Mesendoderm (in vitro differentiated cells): ENCODE results near the gene IGF2.

Experiments
- DNase-seq: peaks from one replicate; pipeline ENCODE4 v3.0.0; 2013
- H2AK5ac ChIP-seq: 2 replicates; pipeline ENCODE4 v1.6.1; 2013; ENCODE audit warnings: low read length, inconsistent platforms
- H2BK120ac ChIP-seq: 2 replicates; pipeline ENCODE4 v1.6.1; 2013; ENCODE audit warnings: low read depth, mild to moderate bottlenecking, low read length, moderate library complexity, mixed read lengths
- H2BK15ac ChIP-seq: replicated peaks from 2 replicates; pipeline ENCODE4 v1.6.1; 2013; ENCODE audit warnings: low read depth, mild to moderate bottlenecking, moderate library complexity
- H2BK5ac ChIP-seq: 2 replicates; pipeline ENCODE4 v1.6.1; 2013; ENCODE audit warnings: low read length, inconsistent platforms
- H3K18ac ChIP-seq: 2 replicates; pipeline ENCODE4 v1.6.1; 2013; ENCODE audit warnings: mild to moderate bottlenecking, low read length, mixed read lengths
- H3K23ac ChIP-seq: one replicate; pipeline ENCODE4 v1.6.1; 2013; ENCODE audit warnings: low read length
- H3K27ac ChIP-seq: 2 replicates; pipeline ENCODE4 v1.5.1; 2013; ENCODE audit warnings: low read depth, mild to moderate bottlenecking, inconsistent platforms, low read length, moderate library complexity
- H3K27me3 ChIP-seq: 2 replicates; pipeline ENCODE4 v1.6.1; 2013; ENCODE audit warnings: low read length, control low read depth, mild to moderate bottlenecking, inconsistent platforms; ENCODE audit not compliant: insufficient read depth, poor library complexity
- H3K36me3 ChIP-seq: 2 replicates; pipeline ENCODE4 v1.6.1; 2013; ENCODE audit warnings: low read length, inconsistent platforms; ENCODE audit not compliant: control insufficient read depth, insufficient read depth
- H3K4ac ChIP-seq: one replicate; pipeline ENCODE4 v1.6.1; 2013; ENCODE audit warnings: low read depth, mild to moderate bottlenecking, low read length, moderate library complexity
- H3K4me1 ChIP-seq: 2 replicates; pipeline ENCODE4 v1.6.1; 2013; ENCODE audit warnings: low read depth, low read length, inconsistent platforms; ENCODE audit not compliant: control insufficient read depth
- H3K4me2 ChIP-seq: 2 replicates; pipeline ENCODE4 v1.6.1; 2013; ENCODE audit warnings: low read length
- H3K4me3 ChIP-seq: 2 replicates; pipeline ENCODE4 v1.5.1; 2013; ENCODE audit warnings: mild to moderate bottlenecking, low read length
- H3K56ac ChIP-seq: one replicate; pipeline ENCODE4 v1.6.1; 2013; ENCODE audit warnings: low read length
- H3K79me1 ChIP-seq: 2 replicates; pipeline ENCODE4 v1.6.1; 2013; ENCODE audit warnings: low read length, inconsistent platforms
- H3K79me2 ChIP-seq: 2 replicates; pipeline ENCODE4 v1.6.1; 2013; ENCODE audit warnings: mild to moderate bottlenecking, low read length; ENCODE audit not compliant: control insufficient read depth, insufficient read depth
- H3K9ac ChIP-seq: 2 replicates; pipeline ENCODE4 v1.6.1; 2013; ENCODE audit warnings: low read length, inconsistent platforms
- H4K5ac ChIP-seq: one replicate; pipeline ENCODE4 v1.6.1; 2013; ENCODE audit warnings: low read length
- H4K8ac ChIP-seq: one replicate; pipeline ENCODE4 v1.6.1; 2013; ENCODE audit warnings: low read depth, mild to moderate bottlenecking, control low read depth, low read length, moderate library complexity
- WGBS: extraction: QIAGEN DNeasy Blood & Tissue Kit; methylation state at CpG from one replicate; pipeline ENCODE4 v1.1.7; 2013; ENCODE audit warnings: low lambda C conversion rate, missing lambda C conversion rate; ENCODE audit not compliant: insufficient coverage; ENCODE audit errors: extremely low coverage; 5-methylcytosine and 5-hydroxymethylcytosine counted together

The IGF2 gene

DNA sequence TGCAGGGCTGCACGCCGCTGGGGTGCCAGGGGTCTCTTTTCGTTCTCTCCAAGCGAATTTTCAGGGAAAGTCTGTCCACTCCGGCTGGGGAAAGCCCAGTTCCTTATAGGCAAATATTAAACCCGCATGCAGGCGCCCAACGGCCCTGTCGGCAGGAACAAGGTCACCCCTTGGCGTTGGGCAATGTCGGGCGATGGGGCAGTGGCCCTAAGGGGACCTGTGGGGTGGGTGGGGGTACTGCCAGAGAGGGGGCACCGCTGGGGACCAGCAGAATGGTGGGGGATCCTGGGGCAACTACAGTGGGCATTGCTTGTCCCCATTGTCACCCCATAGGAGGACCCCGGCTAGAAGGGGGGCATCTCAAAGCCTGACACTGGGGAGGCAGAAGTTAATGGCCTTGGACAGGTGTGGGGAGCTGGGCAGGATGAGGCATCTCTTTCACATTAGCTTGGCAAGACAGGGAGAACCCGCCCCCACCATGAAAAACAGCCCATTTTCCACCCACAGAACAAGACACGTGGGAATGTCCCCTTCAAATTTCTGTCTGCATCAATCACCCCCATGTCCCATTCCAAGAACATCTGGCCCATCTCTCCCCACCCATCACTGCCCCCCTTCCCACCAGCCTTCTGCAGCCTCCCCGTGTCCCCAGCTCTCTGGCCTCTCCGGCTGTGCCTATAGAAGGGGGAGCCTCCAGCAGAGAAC is 5.5 kb upstream of the IGF2 start:
- no peaks in the 10 kb centered on the region for H3K36me3 ChIP-seq

DNA sequence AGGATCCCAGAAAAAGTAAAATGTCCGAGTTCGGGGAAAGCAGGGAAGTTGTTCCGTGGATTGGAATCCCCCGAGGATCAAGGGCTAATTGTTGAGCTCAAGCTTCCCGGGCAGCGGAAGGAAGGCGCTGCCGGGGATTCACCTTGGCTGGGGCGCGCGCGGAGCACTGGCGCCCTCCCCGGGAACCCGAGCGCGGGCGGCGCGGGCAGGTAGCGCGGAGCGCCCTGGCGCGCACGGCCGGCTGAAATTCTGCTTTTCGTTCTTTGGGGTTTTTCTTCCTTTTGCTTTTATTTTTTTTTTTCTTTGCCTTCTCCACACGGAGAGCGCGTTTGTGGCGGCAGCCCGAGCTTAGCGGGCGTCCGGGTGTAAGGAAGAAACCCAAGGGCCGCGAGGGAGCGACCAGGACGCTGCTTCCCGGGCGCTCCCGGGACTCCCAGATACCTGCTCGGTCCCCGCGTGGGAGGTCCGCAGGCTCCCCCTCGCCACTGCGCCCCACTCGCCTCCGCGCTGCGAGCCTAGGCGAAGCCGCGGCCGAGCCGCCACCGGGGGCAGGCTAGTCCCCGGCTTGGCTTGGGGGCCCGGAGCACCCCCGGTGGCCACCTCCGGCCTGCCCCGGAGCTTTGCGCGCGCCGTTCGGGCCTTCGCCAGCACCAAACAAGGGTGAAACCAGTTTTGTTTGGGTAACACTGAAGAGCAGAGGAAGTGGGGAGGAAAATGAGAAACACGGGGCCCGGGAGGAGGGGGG is 4.8 kb upstream of the IGF2 start:
- Histone ChIP-seq H2BK120ac (no peak overlapping the region), H2BK15ac (no peak overlapping the region), H3K23ac (no peak overlapping the region), H3K4me1 (no peaks in the 10 kb centered on the region), H3K9ac (no peak overlapping the region), H3K79me2 (no peaks in the 10 kb centered on the region), H2BK5ac (no peak overlapping the region), H3K27ac (no peak overlapping the region), H4K8ac (no peak overlapping the region), H3K36me3 (no peaks in the 10 kb centered on the region), H3K4me3 (no peak overlapping the region), H3K4me2 (no peak overlapping the region), H3K27me3 (peaks cover 90% of the 10 kb centered on the region), H3K79me1 (no peaks in the 10 kb centered on the region), H3K18ac (no peak overlapping the region), H2AK5ac (no peak overlapping the region), H4K5ac (no peak overlapping the region), H3K4ac (no peak overlapping the region), H3K56ac (no peak overlapping the region)
- DNase-seq: no peak
- WGBS: no CpG with 5 or more reads among the region's 72 CpGs

More for the DNA sequence above, 5.5 kb upstream of the IGF2 start:
- Histone ChIP-seq H3K18ac (no peak overlapping the region), H3K27me3 (peaks cover 87% of the 10 kb centered on the region), H3K9ac (no peak overlapping the region), H3K4me2 (no peak overlapping the region), H3K79me1 (no peaks in the 10 kb centered on the region), H3K56ac (no peak overlapping the region), H2AK5ac (no peak overlapping the region), H3K27ac (no peak overlapping the region), H2BK120ac (no peak overlapping the region), H3K23ac (no peak overlapping the region), H3K79me2 (no peaks in the 10 kb centered on the region), H3K4me3 (no peak overlapping the region), H4K8ac (no peak overlapping the region), H2BK15ac (no peak overlapping the region), H4K5ac (no peak overlapping the region), H2BK5ac (no peak overlapping the region), H3K4me1 (no peaks in the 10 kb centered on the region), H3K4ac (no peak overlapping the region)
- WGBS: no CpG with 5 or more reads among the region's 18 CpGs
- DNase-seq: no peak

DNA sequence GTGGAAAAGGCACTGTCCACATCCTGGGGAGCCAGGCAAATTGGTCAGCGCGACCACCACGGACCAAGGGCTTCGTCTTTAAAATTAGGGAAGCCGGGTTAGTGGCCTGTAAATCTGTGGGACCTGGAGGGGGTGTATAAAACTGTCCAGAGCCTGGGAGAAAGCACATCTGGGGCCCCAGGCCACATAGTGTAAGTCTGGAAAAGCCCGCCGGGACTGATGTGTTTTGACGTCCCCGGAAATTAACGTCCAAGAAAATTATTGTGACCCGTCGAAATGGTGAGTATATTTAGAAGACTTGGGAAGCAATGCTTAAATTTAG is 4.2 kb upstream of the IGF2 start:
- Histone ChIP-seq H3K23ac (no peak overlapping the region), H3K18ac (no peak overlapping the region), H3K27me3 (peaks cover 91% of the 10 kb centered on the region), H2AK5ac (no peak overlapping the region), H2BK15ac (no peak overlapping the region), H3K79me2 (no peaks in the 10 kb centered on the region), H2BK120ac (no peak overlapping the region), H3K56ac (no peak overlapping the region), H3K4ac (no peak overlapping the region), H3K4me3 (no peak overlapping the region), H4K5ac (no peak overlapping the region), H3K4me2 (no peak overlapping the region), H3K9ac (no peak overlapping the region), H2BK5ac (no peak overlapping the region), H3K36me3 (no peaks in the 10 kb centered on the region), H3K27ac (no peak overlapping the region), H3K79me1 (no peaks in the 10 kb centered on the region), H4K8ac (no peak overlapping the region), H3K4me1 (no peaks in the 10 kb centered on the region)
- DNase-seq: no peak
- no CpG with 5 or more reads among the region's 12 CpGs for WGBS

DNA sequence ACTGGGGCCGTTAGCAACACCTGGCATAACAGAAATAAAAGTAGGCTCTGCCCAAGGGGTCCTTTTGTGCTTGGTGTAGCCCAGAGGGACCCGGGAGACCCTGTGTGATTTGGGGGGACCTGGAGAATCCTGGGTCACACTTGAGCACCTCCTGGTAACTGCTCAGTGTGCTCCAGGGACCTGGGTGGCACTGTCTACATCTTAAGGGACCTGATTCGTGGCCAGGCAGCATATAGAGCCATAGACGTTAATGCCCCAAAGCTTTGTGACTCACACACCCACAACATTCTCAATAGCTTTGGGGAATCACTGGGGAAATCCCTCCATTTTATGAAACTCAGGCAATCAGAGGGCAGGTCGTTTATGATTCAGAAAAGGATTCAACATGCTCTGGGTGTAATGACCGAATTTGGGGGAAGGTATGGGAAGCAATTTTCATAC is 3.6 kb upstream of the IGF2 start:
- Histone ChIP-seq H3K27me3 (peaks cover 88% of the 10 kb centered on the region), H2BK15ac (no peak overlapping the region), H2BK120ac (no peak overlapping the region), H3K36me3 (no peaks in the 10 kb centered on the region), H3K18ac (no peak overlapping the region), H3K79me2 (no peaks in the 10 kb centered on the region), H3K4me2 (no peak overlapping the region), H3K79me1 (no peaks in the 10 kb centered on the region), H3K27ac (no peak overlapping the region), H3K9ac (no peak overlapping the region), H2BK5ac (no peak overlapping the region), H3K56ac (no peak overlapping the region), H3K23ac (no peak overlapping the region), H4K5ac (no peak overlapping the region), H2AK5ac (no peak overlapping the region), H4K8ac (no peak overlapping the region), H3K4me1 (no peaks in the 10 kb centered on the region), H3K4me3 (no peak overlapping the region), H3K4ac (no peak overlapping the region)
- no CpG with 5 or more reads among the region's 6 CpGs for WGBS
- DNase-seq: no peak

DNA sequence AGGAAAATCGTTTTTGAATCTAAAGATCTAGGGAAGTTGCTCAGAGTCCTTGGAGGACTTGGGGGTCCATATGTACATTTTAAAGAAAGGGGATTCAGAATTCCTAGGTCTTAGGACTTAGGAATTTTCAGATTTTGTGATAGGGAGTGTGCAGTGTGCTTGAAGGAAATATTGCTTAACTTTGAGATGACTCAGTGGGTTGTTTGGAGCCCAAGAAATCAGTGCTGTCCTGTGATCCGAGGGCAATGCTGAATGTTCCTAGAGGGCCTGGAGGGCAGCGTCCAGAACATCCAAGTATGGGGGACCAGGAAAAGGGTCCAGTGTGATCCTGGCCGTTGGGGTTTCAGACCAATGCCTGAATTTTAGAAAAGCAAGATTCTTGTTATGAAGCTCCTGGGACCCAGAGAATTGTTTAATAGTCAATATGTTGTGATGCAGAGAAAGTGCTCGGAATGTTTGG is 3.1 kb upstream of the IGF2 start:
- Histone ChIP-seq H3K27me3 (peaks cover 84% of the 10 kb centered on the region), H3K36me3 (no peaks in the 10 kb centered on the region), H3K56ac (no peak overlapping the region), H3K4ac (no peak overlapping the region), H3K4me3 (no peak overlapping the region), H2BK120ac (no peak overlapping the region), H4K5ac (no peak overlapping the region), H4K8ac (no peak overlapping the region), H3K79me1 (no peaks in the 10 kb centered on the region), H3K79me2 (no peaks in the 10 kb centered on the region), H3K27ac (no peak overlapping the region), H2AK5ac (no peak overlapping the region), H2BK5ac (no peak overlapping the region), H2BK15ac (no peak overlapping the region), H3K9ac (no peak overlapping the region), H3K18ac (no peak overlapping the region), H3K4me1 (no peaks in the 10 kb centered on the region), H3K23ac (no peak overlapping the region), H3K4me2 (no peak overlapping the region)
- WGBS: no CpG with 5 or more reads among the region's 5 CpGs
- no peak for DNase-seq
